ENCODE measurements around the gene SGMS1. TPM values are rescaled to one million over a fixed set of nuclear protein-coding genes. Genes with fewer than 3 reads are reported as not detected.
"Not testable (repeated sequence)": the region's sequence is repeated elsewhere in the genome, so short reads cannot be mapped to it uniquely, and the experiment has no call there.

SGMS1 gene
- total RNA-seq, 2 donors from 2014 or later, result 32.5 to 35.9 TPM

GRCh38 chr10:50358925-50359687 lies 264.6 kb downstream of the SGMS1 start:
- no peak for DNase-seq (ENCODE audit: low spot score)
- Histone ChIP-seq H3K36me3 (no peaks in the 10 kb centered on the region), H3K27ac (no peak overlapping the region), H3K4me3 (no peak overlapping the region), H3K27me3 (no peaks in the 10 kb centered on the region), H3K4me1 (peaks cover 0 to 23% of the 10 kb centered on the region in 2 donors), H3K9me3 (peaks cover 0 to 8% of the 10 kb centered on the region in 2 donors)
- TF ChIP-seq, protein P1, sequence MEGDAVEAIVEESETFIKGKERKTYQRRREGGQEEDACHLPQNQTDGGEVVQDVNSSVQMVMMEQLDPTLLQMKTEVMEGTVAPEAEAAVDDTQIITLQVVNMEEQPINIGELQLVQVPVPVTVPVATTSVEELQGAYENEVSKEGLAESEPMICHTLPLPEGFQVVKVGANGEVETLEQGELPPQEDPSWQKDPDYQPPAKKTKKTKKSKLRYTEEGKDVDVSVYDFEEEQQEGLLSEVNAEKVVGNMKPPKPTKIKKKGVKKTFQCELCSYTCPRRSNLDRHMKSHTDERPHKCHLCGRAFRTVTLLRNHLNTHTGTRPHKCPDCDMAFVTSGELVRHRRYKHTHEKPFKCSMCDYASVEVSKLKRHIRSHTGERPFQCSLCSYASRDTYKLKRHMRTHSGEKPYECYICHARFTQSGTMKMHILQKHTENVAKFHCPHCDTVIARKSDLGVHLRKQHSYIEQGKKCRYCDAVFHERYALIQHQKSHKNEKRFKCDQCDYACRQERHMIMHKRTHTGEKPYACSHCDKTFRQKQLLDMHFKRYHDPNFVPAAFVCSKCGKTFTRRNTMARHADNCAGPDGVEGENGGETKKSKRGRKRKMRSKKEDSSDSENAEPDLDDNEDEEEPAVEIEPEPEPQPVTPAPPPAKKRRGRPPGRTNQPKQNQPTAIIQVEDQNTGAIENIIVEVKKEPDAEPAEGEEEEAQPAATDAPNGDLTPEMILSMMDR (IDR thresholded peaks at IDR 0.05), result no peak

DNA sequence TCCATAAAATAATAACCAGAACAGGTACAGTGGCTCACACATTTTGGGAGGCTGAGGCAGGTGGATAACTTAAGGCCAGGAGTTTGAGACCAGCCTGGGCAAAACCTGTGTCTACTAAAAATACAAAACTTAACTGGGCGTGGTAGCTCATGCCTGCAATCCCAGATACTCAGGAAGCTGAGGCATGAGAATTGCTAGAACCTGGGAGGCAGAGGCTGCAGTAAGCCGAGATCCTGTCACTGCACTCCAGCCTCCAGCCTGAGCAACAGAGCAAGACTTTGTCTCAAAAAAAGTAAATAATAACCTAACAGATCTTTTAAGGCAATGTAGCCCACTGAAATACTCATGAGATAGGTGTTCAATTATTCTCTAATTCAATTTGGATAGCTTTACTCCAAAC lies 265.3 kb downstream of the SGMS1 start:
- no peaks in the 10 kb centered on the region for H3K27me3 ChIP-seq
- H3K36me3 ChIP-seq, result no peaks in the 10 kb centered on the region
- H3K27ac ChIP-seq, result no peak overlapping the region
- TF ChIP-seq, protein P1 (IDR thresholded peaks at IDR 0.05), result no peak
- peaks cover 0 to 8% of the 10 kb centered on the region in 2 donors for H3K9me3 ChIP-seq
- H3K4me3 ChIP-seq, result no peak overlapping the region
- no peak for DNase-seq (ENCODE audit: low spot score)
- peaks cover 0 to 23% of the 10 kb centered on the region in 2 donors for H3K4me1 ChIP-seq

DNA sequence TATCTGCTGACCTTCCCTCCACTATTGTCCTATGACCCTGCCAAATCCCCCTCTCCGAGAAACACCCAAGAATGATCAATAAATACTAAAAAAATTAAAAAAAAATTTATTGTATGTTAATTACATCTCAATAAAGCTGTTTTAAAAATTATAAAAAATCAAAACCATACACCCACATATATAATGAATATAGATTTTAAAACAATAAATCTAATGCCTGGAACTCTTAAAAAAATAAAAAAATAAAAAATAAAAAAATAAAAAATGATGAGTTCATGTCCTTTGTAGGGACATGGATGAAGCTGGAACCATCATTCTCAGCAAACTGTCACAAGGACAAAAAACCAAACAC lies 267.3 kb downstream of the SGMS1 start:
- not testable (repeated sequence) for DNase-seq (ENCODE audit: low spot score); H3K27me3 ChIP-seq; H3K9me3 ChIP-seq; H3K27ac ChIP-seq; H3K36me3 ChIP-seq; H3K4me3 ChIP-seq
- H3K4me1 ChIP-seq, result peaks cover 0 to 21% of the 10 kb centered on the region in 2 donors

DNA sequence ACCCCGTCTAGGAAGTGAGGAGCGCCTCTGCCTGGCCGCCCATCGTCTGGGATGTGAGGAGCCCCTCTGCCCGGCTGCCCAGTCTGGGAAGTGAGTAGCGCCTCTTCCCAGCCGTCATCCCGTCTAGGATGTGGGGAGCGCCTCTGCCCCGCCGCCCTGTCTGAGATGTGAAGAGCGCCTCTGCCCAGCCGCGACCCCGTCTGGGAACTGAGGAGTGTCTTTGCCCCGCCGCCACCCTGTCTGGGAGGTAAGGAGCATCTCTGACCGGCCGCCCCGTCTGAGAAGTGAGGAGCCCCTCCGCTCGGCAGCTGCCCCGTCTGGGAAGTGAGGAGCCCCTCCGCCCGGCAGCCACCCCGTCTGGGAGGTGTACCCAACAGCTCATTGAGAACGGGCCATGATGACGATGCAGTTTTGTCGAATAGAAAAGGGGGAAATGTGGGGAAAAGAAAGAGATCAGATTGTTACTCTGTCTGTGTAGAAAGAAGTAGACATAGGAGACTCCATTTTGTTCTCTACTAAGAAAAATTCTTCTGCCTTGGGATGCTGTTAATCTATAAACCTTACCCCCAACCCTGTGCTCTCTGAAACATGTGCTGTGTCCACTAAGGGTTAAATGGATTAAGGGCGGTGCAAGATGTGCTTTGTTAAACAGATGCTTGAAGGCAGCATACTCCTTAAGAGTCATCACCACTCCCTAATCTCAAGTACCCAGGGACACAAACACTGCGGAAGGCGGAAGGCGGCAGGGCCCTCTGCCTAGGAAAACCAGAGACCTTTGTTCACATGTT lies 267.9 kb downstream of the SGMS1 start:
- not testable (repeated sequence) for DNase-seq (ENCODE audit: low spot score)

DNA sequence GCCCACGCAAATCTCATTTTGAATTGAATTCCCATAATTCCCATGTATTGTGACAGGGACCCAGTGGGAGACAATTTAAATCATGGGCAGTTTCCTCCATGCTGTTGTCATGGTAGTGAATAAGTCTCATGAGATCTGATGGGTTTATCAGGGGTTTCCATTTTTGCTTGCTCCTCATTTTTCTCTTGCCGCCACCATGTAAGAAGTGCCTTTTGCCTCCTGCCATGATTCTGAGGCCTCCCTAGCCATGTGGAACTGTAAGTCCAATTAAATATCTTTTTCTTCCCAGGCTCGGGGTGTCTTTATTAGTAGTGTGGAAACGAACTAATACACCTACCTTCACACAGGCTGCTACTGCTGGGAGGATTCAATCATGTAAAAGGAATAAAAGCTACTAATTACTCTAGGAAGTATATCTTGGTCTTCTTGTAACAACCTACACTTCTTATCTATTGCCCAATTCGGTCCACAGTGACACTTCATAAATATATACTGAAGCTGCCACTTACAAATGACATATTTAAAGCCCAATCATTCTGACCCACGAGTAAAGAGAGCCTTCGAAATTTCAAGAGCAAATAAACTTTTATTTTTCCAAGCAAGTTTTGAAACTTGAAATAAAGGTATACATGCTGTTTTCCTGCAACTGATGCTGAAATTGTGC lies 272.1 kb downstream of the SGMS1 start:
- DNase-seq (ENCODE audit: low spot score), result no peak
- Histone ChIP-seq H3K4me3 (no peak overlapping the region), H3K27ac (no peak overlapping the region), H3K9me3 (peaks cover 0 to 6% of the 10 kb centered on the region in 2 donors), H3K4me1 (peaks cover 0 to 10% of the 10 kb centered on the region in 2 donors), H3K36me3 (no peaks in the 10 kb centered on the region), H3K27me3 (no peaks in the 10 kb centered on the region)
- TF ChIP-seq, protein P1 (IDR thresholded peaks at IDR 0.05), result no peak

More for the DNA sequence above, 267.9 kb downstream of the SGMS1 start:
- peaks cover 0 to 15% of the 10 kb centered on the region in 2 donors for H3K4me1 ChIP-seq
- not testable (repeated sequence) for H3K27ac ChIP-seq, H3K36me3 ChIP-seq, H3K9me3 ChIP-seq, H3K27me3 ChIP-seq, H3K4me3 ChIP-seq

GRCh38 chr10:50350366-50350765 lies 273.4 kb downstream of the SGMS1 start:
- H3K27me3 ChIP-seq, result no peaks in the 10 kb centered on the region
- TF ChIP-seq, protein P1 (IDR thresholded peaks at IDR 0.05), result no peak
- DNase-seq (ENCODE audit: low spot score), result no peak
- H3K4me3 ChIP-seq, result no peak overlapping the region
- no peak overlapping the region for H3K27ac ChIP-seq
- peaks cover 0 to 6% of the 10 kb centered on the region in 2 donors for H3K9me3 ChIP-seq
- no peaks in the 10 kb centered on the region for H3K36me3 ChIP-seq
- H3K4me1 ChIP-seq, result peaks cover 0 to 10% of the 10 kb centered on the region in 2 donors

Measured in right atrium auricular region (tissue), 2 donors.